Lung (tissue), 12 donors: ENCODE data around the gene SUGCT. TPM values are rescaled to one million over a fixed set of nuclear protein-coding genes. Genes with fewer than 3 reads are reported as not detected.

Experiments
- ATAC-seq: fragments of 200-7000 bp; cut with Tn5 transposase; one replicate; pipeline ENCODE4 v1.9.1; 2020; ENCODE audit warnings: moderate number of reproducible peaks; ENCODE audit not compliant: insufficient read depth, low FRiP score
- DNase-seq, 3 donors: peaks; one replicate each; pipeline ENCODE4 v3.0.0-alpha.2; 2013 to 2017
- H3K27ac ChIP-seq, 2 donors: one replicate each; pipeline ENCODE4 v1.5.1; 2013; ENCODE audit warnings: mild to moderate bottlenecking in 2 of 2, moderate library complexity in 2 of 2, control low read depth in 1 of 2, inconsistent platforms in 1 of 2, low read depth in 1 of 2, low read length in 1 of 2
- H3K27me3 ChIP-seq, 3 donors: one replicate each; pipeline ENCODE4 v1.5.1; 2013; ENCODE audit warnings: low read length in 2 of 3; ENCODE audit not compliant: control insufficient read depth in 3 of 3, insufficient read depth in 3 of 3
- H3K36me3 ChIP-seq, 4 donors: one replicate each; pipeline ENCODE4 v1.5.1; 2013; ENCODE audit warnings: low read length in 4 of 4, mild to moderate bottlenecking in 1 of 4, moderate library complexity in 1 of 4; ENCODE audit not compliant: control insufficient read depth in 4 of 4, insufficient read depth in 4 of 4
- H3K4me1 ChIP-seq, 5 donors: one replicate each; pipeline ENCODE4 v1.5.1; 2013; ENCODE audit warnings: low read length in 5 of 5, mild to moderate bottlenecking in 2 of 5, moderate library complexity in 1 of 5; ENCODE audit not compliant: control insufficient read depth in 5 of 5, insufficient read depth in 5 of 5
- H3K4me3 ChIP-seq: one replicate; pipeline ENCODE4 v1.5.1; 2013; ENCODE audit warnings: mild to moderate bottlenecking, control low read depth, moderate library complexity
- H3K9ac ChIP-seq, 2 donors: one replicate each; pipeline ENCODE4 v1.5.1; 2013; ENCODE audit warnings: low read length in 2 of 2, control low read depth in 1 of 2; ENCODE audit not compliant: insufficient read depth in 1 of 2
- H3K9me3 ChIP-seq, 4 donors: one replicate each; pipeline ENCODE4 v1.5.1; 2013; ENCODE audit warnings: low read length in 3 of 4, mild to moderate bottlenecking in 1 of 4, moderate library complexity in 1 of 4; ENCODE audit not compliant: control insufficient read depth in 4 of 4, insufficient read depth in 3 of 4
- WGBS, 2 donors: extraction: QIAGEN DNeasy Blood & Tissue Kit; methylation state at CpG; one replicate each; pipeline ENCODE4 v1.1.7; 2013; 5-methylcytosine and 5-hydroxymethylcytosine counted together
- polyA plus RNA-seq, 2 donors: library from polyadenylated mRNA; stranded (reverse); fragments of 200-250 nt; gene quantifications; one replicate each; pipeline ENCODE4 v1.2.1, GENCODE V29; 2013
- total RNA-seq, 2 donors: library from RNA; depleted of rRNA in 1 of 2; stranded (reverse); fragments of >200 nt in 1 of 2; gene quantifications; one replicate each; pipeline ENCODE4 v1.2.1, GENCODE V29; 2014 to 2021
- TF ChIP-seq, protein P1 (sequence below): IDR thresholded peaks from 2 replicates; pipeline ENCODE4 v1.5.1; 2012; ENCODE audit warnings: mild to moderate bottlenecking; ENCODE audit errors: control extremely low read depth, extremely low read depth
- donor health status: control.
- donor health status: control.
- donor health status: Bipolar disorder and iron deficiency.
- donor health status: healthy.
- donor health status: DM: yes; HTN: yes; CAD: no.

SUGCT gene
- total and polyA plus RNA-seq, 4 donors = 0.23 to 4.2 (median 1.8) TPM

DNA sequence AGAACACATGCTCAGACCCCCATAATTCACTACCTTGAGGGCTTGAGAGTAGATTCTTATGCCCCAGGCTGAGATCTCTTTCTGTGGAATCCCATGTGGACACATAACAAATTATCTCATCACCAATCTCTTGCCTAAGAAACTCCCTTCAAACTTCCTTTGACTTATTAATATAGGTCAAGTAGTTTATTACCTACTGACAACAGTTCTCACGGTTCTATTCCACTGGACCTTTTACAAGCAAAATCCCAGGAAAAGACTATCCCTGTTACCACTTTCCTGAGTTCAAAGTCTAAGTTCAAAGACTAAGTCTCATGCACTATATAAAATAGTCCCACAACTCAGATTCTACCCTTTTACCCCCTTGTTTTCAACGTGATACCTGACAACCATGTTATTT lies 754.7 kb downstream of the SUGCT start:
- no peak overlapping the region for H3K27ac ChIP-seq
- peaks cover 0 to 11% (median 1%) of the 10 kb centered on the region in 4 donors for H3K9me3 ChIP-seq
- H3K4me1 ChIP-seq = no peaks in the 10 kb centered on the region
- no peak overlapping the region for H3K4me3 ChIP-seq
- DNase-seq (no peak), ATAC-seq (no peak)
- no peaks in the 10 kb centered on the region for H3K27me3 ChIP-seq
- 85 to 94% methylated on average over 2 of the region's 2 CpGs for WGBS, 2 donors
- H3K36me3 ChIP-seq = no peaks in the 10 kb centered on the region
- TF ChIP-seq, protein P1, sequence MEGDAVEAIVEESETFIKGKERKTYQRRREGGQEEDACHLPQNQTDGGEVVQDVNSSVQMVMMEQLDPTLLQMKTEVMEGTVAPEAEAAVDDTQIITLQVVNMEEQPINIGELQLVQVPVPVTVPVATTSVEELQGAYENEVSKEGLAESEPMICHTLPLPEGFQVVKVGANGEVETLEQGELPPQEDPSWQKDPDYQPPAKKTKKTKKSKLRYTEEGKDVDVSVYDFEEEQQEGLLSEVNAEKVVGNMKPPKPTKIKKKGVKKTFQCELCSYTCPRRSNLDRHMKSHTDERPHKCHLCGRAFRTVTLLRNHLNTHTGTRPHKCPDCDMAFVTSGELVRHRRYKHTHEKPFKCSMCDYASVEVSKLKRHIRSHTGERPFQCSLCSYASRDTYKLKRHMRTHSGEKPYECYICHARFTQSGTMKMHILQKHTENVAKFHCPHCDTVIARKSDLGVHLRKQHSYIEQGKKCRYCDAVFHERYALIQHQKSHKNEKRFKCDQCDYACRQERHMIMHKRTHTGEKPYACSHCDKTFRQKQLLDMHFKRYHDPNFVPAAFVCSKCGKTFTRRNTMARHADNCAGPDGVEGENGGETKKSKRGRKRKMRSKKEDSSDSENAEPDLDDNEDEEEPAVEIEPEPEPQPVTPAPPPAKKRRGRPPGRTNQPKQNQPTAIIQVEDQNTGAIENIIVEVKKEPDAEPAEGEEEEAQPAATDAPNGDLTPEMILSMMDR = no peak
- no peak overlapping the region for H3K9ac ChIP-seq

DNA sequence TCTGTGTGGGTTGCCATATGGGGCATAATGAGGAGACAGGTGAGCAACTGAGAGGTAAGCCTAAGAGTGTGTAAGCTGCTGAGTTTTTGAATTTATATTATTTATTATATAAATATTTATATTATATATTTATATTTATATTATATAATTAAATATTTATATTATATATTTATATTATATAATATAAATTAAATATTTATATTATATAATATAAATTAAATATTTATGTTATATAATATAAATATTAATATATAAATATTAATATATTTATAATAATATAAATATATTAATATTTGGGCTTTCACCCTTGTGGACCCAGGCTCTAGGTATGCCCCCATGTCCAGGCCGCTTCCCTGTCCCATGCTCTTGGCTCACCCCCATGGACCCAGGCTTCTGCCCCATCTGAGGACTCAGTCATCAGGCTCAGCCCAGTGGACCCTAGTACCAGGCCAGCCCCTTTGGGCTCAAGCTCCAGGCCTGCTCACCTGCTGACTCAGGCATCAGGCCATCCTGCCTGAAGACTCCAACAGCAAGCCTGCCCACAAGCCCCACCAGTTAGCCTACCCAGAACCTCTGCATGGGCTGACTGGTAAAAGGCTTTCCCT lies 755.4 kb downstream of the SUGCT start:
- no peak for ATAC-seq
- WGBS, 2 donors = 93 to 100% methylated on average over 1 of the region's 1 CpG
- Histone ChIP-seq H3K27ac (no peak overlapping the region), H3K36me3 (no peaks in the 10 kb centered on the region), H3K4me3 (no peak overlapping the region), H3K27me3 (no peaks in the 10 kb centered on the region), H3K9ac (no peak overlapping the region), H3K9me3 (peaks cover 0 to 11% (median 1%) of the 10 kb centered on the region in 4 donors), H3K4me1 (no peaks in the 10 kb centered on the region)
- TF ChIP-seq, protein P1 = no peak
- no peak for DNase-seq

DNA sequence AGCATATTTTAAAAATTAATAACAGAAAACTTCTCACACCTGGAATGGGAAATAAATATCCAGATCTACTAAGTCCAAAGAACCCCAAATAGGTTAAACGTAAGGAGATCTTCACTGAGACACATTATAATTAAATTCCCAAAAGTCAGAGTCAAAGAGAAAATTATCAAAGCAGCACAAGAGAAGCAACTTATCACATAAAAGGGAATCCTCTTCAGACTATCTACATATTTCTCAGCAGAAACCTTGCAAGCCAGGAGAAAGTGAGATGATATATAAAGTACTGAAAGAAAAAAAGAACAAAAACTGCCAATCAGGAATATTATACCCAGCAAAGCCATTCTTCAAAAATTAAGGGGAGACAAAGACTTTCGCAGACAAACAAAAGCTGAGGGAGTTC lies 756.4 kb downstream of the SUGCT start:
- TF ChIP-seq, protein P1 = no peak

DNA sequence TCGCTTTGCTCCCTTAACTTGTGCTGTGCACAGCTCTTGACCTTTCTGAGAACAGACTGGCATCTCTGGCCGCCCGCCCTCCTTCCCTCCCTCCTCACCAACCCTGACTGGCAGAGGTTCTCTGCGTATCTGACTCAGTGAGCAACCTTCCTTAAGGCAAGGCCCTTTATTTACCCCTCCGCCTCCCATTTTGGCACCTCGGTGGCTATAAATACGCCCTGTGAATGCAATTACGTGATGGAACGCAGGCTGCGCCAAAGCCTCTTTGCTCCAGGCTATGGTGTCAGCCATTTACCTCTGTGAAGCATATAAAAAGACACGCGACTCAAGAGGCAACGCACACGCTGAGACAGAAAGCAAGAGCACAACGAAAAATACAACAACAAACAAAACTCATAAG lies 764.3 kb downstream of the SUGCT start:
- ATAC-seq (no peak), DNase-seq (no peak)
- WGBS, 2 donors = 94 to 96% methylated on average over 15 of the region's 15 CpGs
- Histone ChIP-seq H3K4me3 (no peak overlapping the region), H3K27ac (no peak overlapping the region), H3K36me3 (no peaks in the 10 kb centered on the region), H3K4me1 (no peaks in the 10 kb centered on the region), H3K27me3 (no peaks in the 10 kb centered on the region), H3K9ac (no peak overlapping the region), H3K9me3 (peaks cover 0 to 6% (median 3%) of the 10 kb centered on the region in 4 donors)
- TF ChIP-seq, protein P1 = no peak

More for the DNA sequence above, 756.4 kb downstream of the SUGCT start:
- Histone ChIP-seq H3K9ac (no peak overlapping the region), H3K27ac (no peak overlapping the region), H3K36me3 (no peaks in the 10 kb centered on the region), H3K27me3 (no peaks in the 10 kb centered on the region), H3K9me3 (peaks cover 0 to 9% (median 1%) of the 10 kb centered on the region in 4 donors), H3K4me3 (no peak overlapping the region), H3K4me1 (no peaks in the 10 kb centered on the region)
- DNase-seq = no peak
- whole genome bisulfite sequencing, 2 donors = 91 to 92% methylated on average over 2 of the region's 2 CpGs
- ATAC-seq = no peak
